HepG2 (cell line): ENCODE measurements around the gene NBR1. TPM values are rescaled to one million over a fixed set of nuclear protein-coding genes. Genes with fewer than 3 reads are reported as not detected.
A peak's percentile ranks its signal among the peaks of the same experiment; 100 is the strongest.

Experiments
- CCAR2 ChIP-seq: fragments of 200-400 bp; formaldehyde crosslinking; optimal IDR thresholded peaks from 2 replicates; pipeline ENCODE3; 2018; ENCODE audit warnings: low read depth, mild to moderate bottlenecking, low read length, moderate library complexity
- DMTF1 ChIP-seq: sonication (generic); formaldehyde crosslinking; IDR thresholded peaks from 2 replicates; pipeline ENCODE4 v1.4.0; 2020; ENCODE audit warnings: mild to moderate bottlenecking, missing genetic modification reagents
- ELK4 ChIP-seq: sonication (generic); formaldehyde crosslinking; IDR thresholded peaks from 2 replicates; pipeline ENCODE4 v1.9.0; 2021; ENCODE audit warnings: missing genetic modification reagents, borderline replicate concordance
- FOXP1 ChIP-seq, 2 experiments: fragments of 450-650 bp in 1 of 2; IDR thresholded peaks; 2 replicates each; pipeline ENCODE4 v1.6.1; 2017 to 2018; ENCODE audit warnings: antibody characterized with exemption in 1 of 2
- NFYB ChIP-seq: sonication (generic); formaldehyde crosslinking; IDR thresholded peaks from 2 replicates; pipeline ENCODE4 v1.4.0; 2020; ENCODE audit warnings: missing genetic modification reagents
- RBM22 ChIP-seq: fragments of 200-400 bp; formaldehyde crosslinking; optimal IDR thresholded peaks from 2 replicates; pipeline ENCODE3; 2017; ENCODE audit warnings: mild to moderate bottlenecking, low read length, moderate library complexity
- SALL1 ChIP-seq: sonication (generic); formaldehyde crosslinking; IDR thresholded peaks from 2 replicates; pipeline ENCODE4 v1.8.0; 2022; ENCODE audit warnings: mild to moderate bottlenecking, missing genetic modification reagents
- SIN3A ChIP-seq: IDR thresholded peaks from 2 replicates; pipeline ENCODE4 v1.6.1; 2011; ENCODE audit warnings: low read depth, mild to moderate bottlenecking, control low read depth, low read length, borderline replicate concordance
- TBX2 ChIP-seq: sonication (generic); formaldehyde crosslinking; IDR thresholded peaks from 2 replicates; pipeline ENCODE4 v1.5.0; 2020; ENCODE audit warnings: missing genetic modification reagents, mild to moderate bottlenecking, borderline replicate concordance
- WIZ ChIP-seq: sonication (generic); formaldehyde crosslinking; IDR thresholded peaks from 2 replicates; pipeline ENCODE4 v1.5.1; 2020; ENCODE audit warnings: mild to moderate bottlenecking, missing genetic modification reagents
- ZBTB14 ChIP-seq: sonication (generic); formaldehyde crosslinking; IDR thresholded peaks from 2 replicates; pipeline ENCODE4 v1.4.0; 2020; ENCODE audit warnings: missing genetic modification reagents
- ZIK1 ChIP-seq: sonication (generic); formaldehyde crosslinking; IDR thresholded peaks from 2 replicates; pipeline ENCODE4 v1.5.0; 2020; ENCODE audit warnings: mild to moderate bottlenecking, low read depth, missing genetic modification reagents, borderline replicate concordance
- ZNF281 ChIP-seq: sonication (generic); formaldehyde crosslinking; IDR thresholded peaks from 2 replicates; pipeline ENCODE4 v1.4.0; 2020; ENCODE audit warnings: missing genetic modification reagents, borderline replicate concordance
- ZNF451 ChIP-seq: sonication (generic); formaldehyde crosslinking; IDR thresholded peaks from 2 replicates; pipeline ENCODE4 v1.5.0; 2020; ENCODE audit warnings: mild to moderate bottlenecking, missing genetic modification reagents
- ZNF563 ChIP-seq: sonication (generic); formaldehyde crosslinking; IDR thresholded peaks from 2 replicates; pipeline ENCODE4 v1.8.0; 2022; ENCODE audit warnings: mild to moderate bottlenecking, moderate library complexity, missing genetic modification reagents
- ZNF766 ChIP-seq: sonication (generic); formaldehyde crosslinking; IDR thresholded peaks from 2 replicates; pipeline ENCODE4 v1.5.0; 2020; ENCODE audit warnings: missing genetic modification reagents, borderline replicate concordance
- ZNF790 ChIP-seq: sonication (generic); formaldehyde crosslinking; IDR thresholded peaks from 2 replicates; pipeline ENCODE4 v1.8.0; 2022; ENCODE audit warnings: missing genetic modification reagents, mild to moderate bottlenecking, borderline replicate concordance
- ZNF891 ChIP-seq: sonication (generic); formaldehyde crosslinking; IDR thresholded peaks from 2 replicates; pipeline ENCODE4 v1.5.0; 2020; ENCODE audit warnings: mild to moderate bottlenecking, missing genetic modification reagents
- ZSCAN29 ChIP-seq: sonication (generic); formaldehyde crosslinking; conservative IDR thresholded peaks from 2 replicates; pipeline ENCODE4 v1.4.0; 2020; ENCODE audit warnings: mild to moderate bottlenecking, missing genetic modification reagents
- polyA plus RNA-seq, 8 experiments: library from polyadenylated mRNA; depleted of rRNA in 3 of 8; stranded (reverse) in 7 of 8; unstranded in 1 of 8; fragments of >200 nt; fragmentation: Illumina TruSeq in 4 of 8; extraction: Trizol in 4 of 8; gene quantifications; 2 replicates each; pipeline versions ENCODE4 v1.2.1 to v1.2.3, GENCODE V29; 2011 to 2016; ENCODE audit warnings: low read depth in 4 of 8, missing spikeins in 1 of 8, mixed read lengths in 1 of 8; ENCODE audit not compliant: insufficient read depth in 1 of 8
- total RNA-seq, 5 experiments: library from RNA; depleted of rRNA; stranded (reverse); fragments of >200 nt; fragmentation: Illumina TruSeq; extraction: Trizol; gene quantifications; 2 replicates each; pipeline ENCODE4 v1.2.3, GENCODE V29; 2016; ENCODE audit warnings: low read depth in 1 of 5

Gene NBR1
- total and polyA plus RNA-seq, 2 of the 13 experiments (the other 11 are each of a cell fraction or from before 2014, with no cell fraction given): 51.7 to 121 TPM

- TF ChIP-seq FOXP1 (IDR thresholded peaks at IDR 0.05) (no peak), FOXP1 (CRISPR knock-in tag; IDR thresholded peaks at IDR 0.05) (peak; percentile 25; the same call in 1 of the 2 replicates), DMTF1 (peak; percentile 61; the same call in 1 of the 2 replicates), NFYB (CRISPR knock-in tag) (no peak; the same call in none of the 2 replicates), SALL1 (CRISPR knock-in tag) (peak; percentile 75), ZNF451 (peak; percentile 78; the same call in 1 of the 2 replicates), SIN3A (peak; percentile 68; the same call in 1 of the 2 replicates), WIZ (CRISPR knock-in tag) (0 out of 2 replicates have a peak, but pooled peaks have one; percentile 18), ZNF766 (peak; percentile 78), RBM22 (peak; percentile 24), ELK4 (CRISPR knock-in tag) (no peak), ZNF281 (peak; percentile 67), TBX2 (peak; percentile 83), ZBTB14 (CRISPR knock-in tag) (no peak), ZNF891 (CRISPR knock-in tag) (peak; percentile 51; the same call in 1 of the 2 replicates), ZNF563 (CRISPR knock-in tag) (peak; percentile 91; the same call in 1 of the 2 replicates), ZIK1 (CRISPR knock-in tag) (no peak; the same call in 1 of the 2 replicates), CCAR2 (no peak), ZSCAN29 (peak; percentile 92; the same call in 1 of the 2 replicates), ZNF790 (peak; percentile 79; the same call in 1 of the 2 replicates)
Measured at GRCh38 chr17:43216762-43217613, 46.0 kb downstream of the NBR1 start (continued).
